ENCODE results near the gene MTX3.

The MTX3 gene

DNA sequence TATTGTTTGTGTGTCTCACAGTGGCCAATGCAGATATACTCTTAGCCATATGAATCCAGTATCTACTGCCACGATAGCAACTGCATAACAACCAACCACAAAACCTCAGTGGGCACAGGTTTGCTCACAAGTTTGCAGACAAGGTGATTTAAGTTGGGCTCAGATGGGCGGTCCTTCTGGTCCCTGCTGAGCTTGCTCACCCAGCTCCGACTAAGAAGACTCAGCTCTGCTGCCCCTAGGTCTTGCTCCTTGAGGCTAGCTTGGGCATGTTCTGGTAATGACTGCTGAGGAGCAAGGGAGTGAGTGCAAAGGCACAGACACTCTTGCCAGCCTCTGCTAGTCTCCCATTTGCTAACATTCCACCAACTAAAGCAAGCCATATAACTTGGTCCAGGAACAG is 52.6 kb downstream of the MTX3 start:
- peak; percentile 76 for ATAC-seq (ENCODE audit: low read depth)
- Histone ChIP-seq H3K27ac (ENCODE audit: poor library complexity, severe bottlenecking) (no peak overlapping the region), H3K9me3 (ENCODE audit: severe bottlenecking) (no peaks in the 10 kb centered on the region), H3K4me3 (ENCODE audit: severe bottlenecking) (no peak overlapping the region), H3K27me3 (ENCODE audit: insufficient read depth, poor library complexity, severe bottlenecking) (no peaks in the 10 kb centered on the region), H3K36me3 (ENCODE audit: low read depth) (no peaks in the 10 kb centered on the region), H3K4me1 (ENCODE audit: insufficient read depth, poor library complexity, severe bottlenecking) (peaks cover 9% of the 10 kb centered on the region)
- DNase-seq (ENCODE audit: low spot score) = no peak
- TF ChIP-seq, protein P1, sequence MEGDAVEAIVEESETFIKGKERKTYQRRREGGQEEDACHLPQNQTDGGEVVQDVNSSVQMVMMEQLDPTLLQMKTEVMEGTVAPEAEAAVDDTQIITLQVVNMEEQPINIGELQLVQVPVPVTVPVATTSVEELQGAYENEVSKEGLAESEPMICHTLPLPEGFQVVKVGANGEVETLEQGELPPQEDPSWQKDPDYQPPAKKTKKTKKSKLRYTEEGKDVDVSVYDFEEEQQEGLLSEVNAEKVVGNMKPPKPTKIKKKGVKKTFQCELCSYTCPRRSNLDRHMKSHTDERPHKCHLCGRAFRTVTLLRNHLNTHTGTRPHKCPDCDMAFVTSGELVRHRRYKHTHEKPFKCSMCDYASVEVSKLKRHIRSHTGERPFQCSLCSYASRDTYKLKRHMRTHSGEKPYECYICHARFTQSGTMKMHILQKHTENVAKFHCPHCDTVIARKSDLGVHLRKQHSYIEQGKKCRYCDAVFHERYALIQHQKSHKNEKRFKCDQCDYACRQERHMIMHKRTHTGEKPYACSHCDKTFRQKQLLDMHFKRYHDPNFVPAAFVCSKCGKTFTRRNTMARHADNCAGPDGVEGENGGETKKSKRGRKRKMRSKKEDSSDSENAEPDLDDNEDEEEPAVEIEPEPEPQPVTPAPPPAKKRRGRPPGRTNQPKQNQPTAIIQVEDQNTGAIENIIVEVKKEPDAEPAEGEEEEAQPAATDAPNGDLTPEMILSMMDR (IDR thresholded peaks at IDR 0.05; ENCODE audit: poor library complexity, severe bottlenecking) = no peak

DNA sequence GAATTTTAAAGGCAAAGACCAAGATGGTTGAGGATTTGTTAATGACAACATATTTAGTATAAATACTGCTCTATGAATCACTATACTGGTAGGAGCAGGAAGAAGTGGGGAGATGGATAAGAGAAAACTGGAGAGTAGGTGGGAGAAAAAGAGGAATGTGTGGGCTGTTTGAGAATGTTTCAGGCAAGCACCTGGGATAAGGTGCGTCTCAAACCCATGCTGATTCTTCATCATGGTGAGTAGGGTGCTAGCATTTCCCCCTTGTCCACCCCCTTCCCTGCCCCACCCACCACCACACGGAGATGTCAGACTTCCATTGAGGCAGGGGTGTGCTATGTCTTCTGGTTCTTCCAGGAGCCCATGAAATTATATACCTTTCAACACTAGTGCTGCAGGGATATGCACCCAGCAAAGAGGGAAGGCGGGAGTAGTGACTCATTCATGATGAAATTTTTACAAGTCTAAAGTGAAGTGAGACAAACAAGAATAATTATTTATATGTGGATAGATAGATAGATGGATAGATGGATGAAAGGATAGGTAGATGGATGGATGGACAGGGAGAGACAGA is 54.3 kb downstream of the MTX3 start:
- no peaks in the 10 kb centered on the region for H3K36me3 ChIP-seq (ENCODE audit: low read depth)
- no peak overlapping the region for H3K4me3 ChIP-seq (ENCODE audit: severe bottlenecking)
- DNase-seq (ENCODE audit: low spot score) (no peak), ATAC-seq (ENCODE audit: low read depth) (peak; percentile 57; the same call in 2 of the 3 replicates)
- no peak overlapping the region for H3K27ac ChIP-seq (ENCODE audit: poor library complexity, severe bottlenecking)
- no peaks in the 10 kb centered on the region for H3K27me3 ChIP-seq (ENCODE audit: insufficient read depth, poor library complexity, severe bottlenecking)
- peaks cover 9% of the 10 kb centered on the region for H3K4me1 ChIP-seq (ENCODE audit: insufficient read depth, poor library complexity, severe bottlenecking)
- H3K9me3 ChIP-seq (ENCODE audit: severe bottlenecking) = no peaks in the 10 kb centered on the region
- TF ChIP-seq, protein P1 (IDR thresholded peaks at IDR 0.05; ENCODE audit: poor library complexity, severe bottlenecking) = no peak

DNA sequence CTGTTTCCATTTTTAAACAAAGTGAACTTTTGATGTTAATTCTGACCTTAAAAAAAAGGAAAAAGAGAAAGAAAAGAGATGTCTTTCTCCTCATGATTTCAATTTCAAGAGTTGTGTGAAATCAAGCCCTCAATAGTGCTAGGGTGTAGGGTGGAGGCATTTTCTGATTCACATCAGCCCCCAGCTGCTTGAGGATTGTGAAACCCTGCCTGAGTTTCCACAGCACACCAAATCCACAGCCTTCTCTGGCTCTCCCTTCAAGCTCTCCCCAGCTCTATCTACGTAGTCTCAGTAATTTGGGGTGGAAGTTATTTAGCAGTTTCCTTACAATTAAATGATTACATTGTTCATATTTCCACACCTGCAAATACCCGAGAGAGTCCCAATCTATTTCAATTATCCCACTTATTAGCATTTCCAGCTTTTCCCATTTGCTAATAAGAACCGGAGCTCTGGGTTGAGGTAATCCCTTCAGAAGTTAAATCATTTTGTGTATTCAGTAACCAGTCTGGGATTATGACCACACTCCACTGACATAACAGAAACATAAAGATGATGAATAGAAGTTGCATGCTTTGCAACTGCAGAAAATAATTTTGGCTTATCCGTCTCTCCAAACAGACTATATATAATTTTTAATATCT is 54.9 kb downstream of the MTX3 start:
- H3K27ac ChIP-seq (ENCODE audit: poor library complexity, severe bottlenecking) = no peak overlapping the region
- no peaks in the 10 kb centered on the region for H3K9me3 ChIP-seq (ENCODE audit: severe bottlenecking)
- H3K4me1 ChIP-seq (ENCODE audit: insufficient read depth, poor library complexity, severe bottlenecking) = peaks cover 9% of the 10 kb centered on the region
- no peaks in the 10 kb centered on the region for H3K27me3 ChIP-seq (ENCODE audit: insufficient read depth, poor library complexity, severe bottlenecking)
- no peak for ATAC-seq (ENCODE audit: low read depth)
- no peak overlapping the region for H3K4me3 ChIP-seq (ENCODE audit: severe bottlenecking)
- TF ChIP-seq, protein P1 (IDR thresholded peaks at IDR 0.05; ENCODE audit: poor library complexity, severe bottlenecking) = no peak
- no peaks in the 10 kb centered on the region for H3K36me3 ChIP-seq (ENCODE audit: low read depth)
- DNase-seq (ENCODE audit: low spot score) = no peak

- Histone ChIP-seq H3K27me3 (ENCODE audit: insufficient read depth, poor library complexity, severe bottlenecking) (no peaks in the 10 kb centered on the region), H3K27ac (ENCODE audit: poor library complexity, severe bottlenecking) (no peak overlapping the region), H3K4me3 (ENCODE audit: severe bottlenecking) (no peak overlapping the region), H3K9me3 (ENCODE audit: severe bottlenecking) (no peaks in the 10 kb centered on the region), H3K4me1 (ENCODE audit: insufficient read depth, poor library complexity, severe bottlenecking) (peaks cover 9% of the 10 kb centered on the region), H3K36me3 (ENCODE audit: low read depth) (no peaks in the 10 kb centered on the region)
- DNase-seq (ENCODE audit: low spot score) = no peak
- ATAC-seq (ENCODE audit: low read depth) = no peak
- TF ChIP-seq, protein P1 (IDR thresholded peaks at IDR 0.05; ENCODE audit: poor library complexity, severe bottlenecking) = no peak
These were observed 56.4 kb downstream of the MTX3 start for GRCh38 chr5:79934681-79935080.
